K562 (cell line): Measurements from ENCODE around the gene SMIM36. TPM values are rescaled to one million over a fixed set of nuclear protein-coding genes. Genes with fewer than 3 reads are reported as not detected.
"Not testable (repeated sequence)": the region's sequence is repeated elsewhere in the genome, so short reads cannot be mapped to it uniquely, and the experiment has no call there.

Experiments
- ATAC-seq: fragments of 200-7000 bp; cut with Tn5 transposase; 3 replicates; pipeline ENCODE4 v1.9.1; 2020; ENCODE audit warnings: moderate library complexity
- BruUV-seq: library from RNA; stranded (reverse); fragments of 400-500 nt; replicated peaks from 2 replicates; lab custom pipeline; 2021; lab: Mats Ljungman, UMichigan
- CTCF ChIA-PET: fragments of 300-600 bp; formaldehyde crosslinking; extraction: SDS; loops from one replicate; lab custom pipeline; 2021; ENCODE audit warnings: low intra/inter-chr PET ratio; lab: Yijun Ruan, JAX
- POLR2A ChIA-PET: fragments of 300-600, 350-650 bp; sonication (Branson Sonifier 250); formaldehyde crosslinking; extraction: SDS; loops from one replicate; lab custom pipeline; 2021; ENCODE audit warnings: antibody characterized with exemption, inconsistent platforms; lab: Yijun Ruan, JAX
- DNase-seq, 4 experiments: peaks; one replicate each; pipeline versions ENCODE4 v3.0.0 to v3.0.0-alpha.2; 2011 to 2018; ENCODE audit warnings: low spot score in 3 of 4, mixed read lengths in 3 of 4; ENCODE audit errors: extremely low read depth in 1 of 4
- FAIRE-seq: peaks from 2 replicates; lab custom pipeline; 2011; peaks lifted over from hg19 to GRCh38; lab: Jason Lieb, UNC
- H2AFZ ChIP-seq: 2 replicates; pipeline ENCODE4 v1.6.0; 2011; ENCODE audit warnings: low read depth, low read length, control low read depth, inconsistent platforms
- H3K27ac ChIP-seq: fragments of 200-600 bp; 3 replicates; pipeline ENCODE4 v1.8.0; 2011; ENCODE audit warnings: low read depth, mild to moderate bottlenecking, control low read depth, inconsistent platforms, low read length, moderate library complexity, mixed read lengths; ENCODE audit errors: extremely low read depth
- H3K27me3 ChIP-seq, 2 experiments: fragments of 300-600 bp in 1 of 2; 2 replicates in 1 of 2; 3 replicates in 1 of 2; pipeline versions ENCODE4 v1.6.0 to v1.8.0; 2011; ENCODE audit warnings: inconsistent platforms in 2 of 2, low read length in 2 of 2, mild to moderate bottlenecking in 1 of 2, mixed read lengths in 1 of 2, moderate library complexity in 1 of 2; ENCODE audit not compliant: control insufficient read depth in 2 of 2, insufficient read depth in 2 of 2
- H3K36me3 ChIP-seq: fragments of 300-600 bp; 3 replicates; pipeline ENCODE4 v1.8.0; 2011; ENCODE audit warnings: mild to moderate bottlenecking, low read length, inconsistent platforms; ENCODE audit not compliant: control insufficient read depth, insufficient read depth
- H3K4me1 ChIP-seq, 2 experiments: fragments of 200-600 bp in 1 of 2; replicated peaks in 1 of 2; 2 replicates in 1 of 2; 3 replicates in 1 of 2; pipeline versions ENCODE4 v1.5.1 to v1.8.0; 2011; ENCODE audit warnings: inconsistent platforms in 2 of 2, low read length in 2 of 2, mild to moderate bottlenecking in 1 of 2, mixed read lengths in 1 of 2, moderate library complexity in 1 of 2; ENCODE audit not compliant: control insufficient read depth in 2 of 2, insufficient read depth in 2 of 2
- H3K4me2 ChIP-seq: 2 replicates; pipeline ENCODE4 v1.6.1; 2011; ENCODE audit warnings: low read length, control low read depth, inconsistent platforms, mixed read lengths; ENCODE audit not compliant: insufficient read depth
- H3K4me3 ChIP-seq: fragments of 200-600 bp; sonication (generic), shearing (Covaris generic); 2 replicates; pipeline ENCODE4 v1.5.1; 2016; ENCODE audit warnings: control low read depth, inconsistent platforms
- H3K79me2 ChIP-seq: fragments of 200-600 bp; 3 replicates; pipeline ENCODE4 v1.8.0; 2011; ENCODE audit warnings: low read length, inconsistent platforms; ENCODE audit not compliant: control insufficient read depth, insufficient read depth
- H3K9ac ChIP-seq, 2 experiments: 2 replicates each; pipeline versions ENCODE4 v1.6.0 to v1.6.1; 2011; ENCODE audit warnings: low read depth in 2 of 2, low read length in 2 of 2, control low read depth in 1 of 2, inconsistent platforms in 1 of 2, mild to moderate bottlenecking in 1 of 2, mixed read lengths in 1 of 2; ENCODE audit not compliant: insufficient read depth in 1 of 2
- H3K9me1 ChIP-seq: one replicate; pipeline ENCODE4 v1.6.0; 2011; ENCODE audit warnings: inconsistent platforms, mild to moderate bottlenecking, low read length, moderate library complexity; ENCODE audit not compliant: control insufficient read depth, insufficient read depth
- H3K9me3 ChIP-seq: replicated peaks from 2 replicates; pipeline ENCODE4 v1.5.1; 2011; ENCODE audit warnings: low read depth, low read length, inconsistent platforms; ENCODE audit not compliant: control insufficient read depth, insufficient read depth
- H4K20me1 ChIP-seq: replicated peaks from 2 replicates; pipeline ENCODE4 v1.6.1; 2011; ENCODE audit warnings: low read length, inconsistent platforms, mixed read lengths; ENCODE audit not compliant: control insufficient read depth, insufficient read depth
- CREB1 ChIP-seq, 2 experiments: sonication (generic) in 1 of 2; formaldehyde crosslinking in 1 of 2; IDR thresholded peaks; 2 replicates each; pipeline versions ENCODE4 v1.6.1 to v1.8.0; 2012 to 2022; ENCODE audit warnings: inconsistent platforms in 1 of 2, mild to moderate bottlenecking in 1 of 2, missing genetic modification reagents in 1 of 2, moderate library complexity in 1 of 2
- SOX6 ChIP-seq: fragments of 450-650 bp; IDR thresholded peaks from 2 replicates; pipeline ENCODE4 v1.6.1; 2014; ENCODE audit warnings: mild to moderate bottlenecking
- TBL1XR1 ChIP-seq, 2 experiments: IDR thresholded peaks; 2 replicates each; pipeline ENCODE4 v1.6.1; 2012; ENCODE audit warnings: improper control_type of control experiment in 2 of 2, low read length in 2 of 2, mild to moderate bottlenecking in 1 of 2
- ZBED1 ChIP-seq: IDR thresholded peaks from 2 replicates; pipeline ENCODE4 v1.6.1; 2014
- ZNF518B ChIP-seq: fragments of 250-450 bp; sonication (Bioruptor Pico); IDR thresholded peaks from 2 replicates; pipeline ENCODE4 v1.5.0; 2021; ENCODE audit warnings: mild to moderate bottlenecking, moderate library complexity
- WGBS: fragments of 100-300 bp; shearing (Covaris generic); methylation state at CpG from one replicate; pipeline ENCODE4 v1.1.6; 2016; ENCODE audit warnings: low coverage, mixed read lengths; ENCODE audit not compliant: insufficient coverage; ENCODE audit errors: missing lambda C conversion rate; 5-methylcytosine and 5-hydroxymethylcytosine counted together
- in situ Hi-C: fragments of 300-500 bp; cut with MboI; formaldehyde crosslinking; loops from 4 replicates; pipeline ENCODE4 v1.15.0; 2018; ENCODE audit warnings: inconsistent platforms, mixed read lengths
- intact Hi-C: fragments of 100-400 bp; cut with micrococcal nuclease; formaldehyde crosslinking; loops from 2 replicates; pipeline ENCODE4 v1.14.2; 2022
- polyA plus RNA-seq, 8 experiments: library from polyadenylated mRNA; depleted of rRNA in 4 of 8; stranded (reverse) in 5 of 8; unstranded in 3 of 8; fragments of >200 nt; fragmentation: Nextera tagmentation in 2 of 8; fragmentation: Illumina TruSeq in 1 of 8; extraction: Ambion mirVana in 2 of 8; extraction: Trizol in 1 of 8; gene quantifications; 2 replicates each; pipeline versions ENCODE4 v1.2.1 to v1.2.3, GENCODE V29; 2011 to 2014; ENCODE audit warnings: inconsistent platforms in 1 of 8, missing spikeins in 1 of 8
- total RNA-seq, 7 experiments: library from RNA; depleted of rRNA in 6 of 7; stranded (reverse); fragments of >200 nt in 6 of 7; fragmentation: Illumina TruSeq in 2 of 7; extraction: Trizol in 2 of 7; gene quantifications; 2 replicates each; pipeline versions ENCODE4 v1.2.1 to v1.2.3, GENCODE V29; 2011 to 2021; ENCODE audit warnings: low replicate concordance in 1 of 7

Gene SMIM36
- total and polyA plus RNA-seq, 9 of the 15 experiments (the other 6 are each of a cell fraction or from before 2014, with no cell fraction given) = not detected

GRCh38 chr17:55405600-55405999 is 105.7 kb downstream of the SMIM36 start (continued):
- TF ChIP-seq SOX6 = no peak
- TF ChIP-seq TBL1XR1 (IDR thresholded peaks at IDR 0.05; ENCODE audit: low read length in 2 of 2) = no peak
- no peak for TF ChIP-seq CREB1 (IDR thresholded peaks at IDR 0.05)
- TF ChIP-seq CREB1 (CRISPR knock-in tag; IDR thresholded peaks at IDR 0.05) = no peak
- TF ChIP-seq ZNF518B (CRISPR knock-in tag) = no peak
- no peak for TF ChIP-seq ZBED1

- H3K9ac ChIP-seq, H3K9me3 ChIP-seq, ATAC-seq, H3K4me1 ChIP-seq, BruUV-seq, H3K4me3 ChIP-seq, CTCF ChIA-PET, in situ Hi-C loops, DNase-seq, H3K79me2 ChIP-seq, H3K27me3 ChIP-seq, H3K4me2 ChIP-seq, H2AFZ ChIP-seq, intact Hi-C loops, H3K27ac ChIP-seq, H4K20me1 ChIP-seq, FAIRE-seq, H3K9me1 ChIP-seq: not testable (repeated sequence)
- peaks cover 38% of the 10 kb centered on the region for H3K36me3 ChIP-seq
- 65% methylated on average over 5 of the region's 5 CpGs for WGBS
- POLR2A ChIA-PET = interaction anchor here (0.6 kb wide), 1 partner anchor 357 kb away, joined by 4 read pairs; no protein-coding TSS in a partner anchor
Measured at GRCh38 chr17:55404197-55404596, 107.1 kb downstream of the SMIM36 start.
